Activated CD8-positive, alpha-beta memory T cell treated with anti-CD3 and anti-CD28 coated beads for 1 hour (primary cell): ENCODE measurements around the gene KCNQ1.

Experiments used
- DNase-seq, 2 donors: peaks; one replicate each; pipeline ENCODE4 v3.0.0-alpha.2; 2020; ENCODE audit warnings: low read depth in 1 of 2; ENCODE audit errors: extremely low read depth in 1 of 2

KCNQ1 gene

DNA sequence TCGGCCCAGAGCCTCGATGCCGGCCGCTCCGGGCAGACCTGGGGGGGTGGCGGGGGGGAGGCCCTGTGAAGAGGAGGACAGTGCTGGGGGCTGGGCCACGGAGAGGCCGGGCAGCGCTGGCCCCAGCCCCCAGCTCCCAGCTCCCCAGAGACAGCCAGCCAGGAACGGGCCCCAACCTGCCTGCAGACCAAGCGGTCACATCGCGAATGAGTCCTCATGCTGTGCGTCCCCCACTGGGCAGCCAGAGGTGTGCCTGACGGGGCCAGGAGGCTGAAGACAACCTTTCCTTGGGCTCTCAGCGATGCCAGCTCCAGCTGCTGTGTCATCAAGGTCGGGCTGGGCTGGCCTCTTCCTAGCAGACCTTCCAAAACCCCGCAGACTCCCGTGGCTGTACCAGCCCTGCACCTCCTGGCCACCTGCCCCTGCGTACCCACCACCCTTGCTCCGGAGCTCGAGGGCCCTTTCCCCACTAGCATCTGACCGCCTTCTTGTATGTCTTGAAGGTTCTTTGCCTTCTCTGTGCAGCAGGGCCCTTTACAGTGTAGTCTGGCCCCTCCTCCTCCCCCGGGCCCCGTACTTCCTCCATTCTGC lies 352.4 kb downstream of the KCNQ1 start:
- no peak for DNase-seq

DNA sequence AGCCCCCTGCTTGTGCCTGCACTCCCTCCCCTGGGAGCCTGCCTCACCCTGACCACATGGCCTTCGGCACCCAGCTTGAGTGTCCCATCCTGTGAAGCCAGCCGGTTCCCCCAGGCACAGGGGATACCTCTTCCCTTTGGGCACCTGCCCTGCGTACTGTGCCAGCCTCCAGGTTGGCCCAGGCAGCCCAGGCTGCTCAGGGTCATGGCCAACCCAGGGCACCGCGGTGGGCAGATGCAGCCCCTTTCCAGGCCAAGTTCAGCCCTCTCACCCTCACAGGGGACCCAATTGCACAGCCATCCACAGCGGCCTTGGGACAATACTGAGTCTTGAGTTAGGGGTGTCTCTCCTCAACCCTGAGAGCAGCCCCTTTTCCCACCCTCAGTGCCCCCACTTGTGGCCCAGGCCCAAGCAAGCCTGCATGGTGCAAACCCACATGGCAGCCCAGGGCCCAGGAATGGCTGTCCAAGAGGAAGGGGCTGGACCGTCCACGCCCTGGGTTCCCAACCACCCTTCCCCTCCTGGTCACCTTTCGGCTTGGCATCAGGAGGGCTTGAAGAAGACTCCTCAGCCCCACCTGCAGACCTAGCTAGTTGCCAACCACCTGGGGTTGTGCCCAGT lies 353.0 kb downstream of the KCNQ1 start:
- no peak for DNase-seq

DNA sequence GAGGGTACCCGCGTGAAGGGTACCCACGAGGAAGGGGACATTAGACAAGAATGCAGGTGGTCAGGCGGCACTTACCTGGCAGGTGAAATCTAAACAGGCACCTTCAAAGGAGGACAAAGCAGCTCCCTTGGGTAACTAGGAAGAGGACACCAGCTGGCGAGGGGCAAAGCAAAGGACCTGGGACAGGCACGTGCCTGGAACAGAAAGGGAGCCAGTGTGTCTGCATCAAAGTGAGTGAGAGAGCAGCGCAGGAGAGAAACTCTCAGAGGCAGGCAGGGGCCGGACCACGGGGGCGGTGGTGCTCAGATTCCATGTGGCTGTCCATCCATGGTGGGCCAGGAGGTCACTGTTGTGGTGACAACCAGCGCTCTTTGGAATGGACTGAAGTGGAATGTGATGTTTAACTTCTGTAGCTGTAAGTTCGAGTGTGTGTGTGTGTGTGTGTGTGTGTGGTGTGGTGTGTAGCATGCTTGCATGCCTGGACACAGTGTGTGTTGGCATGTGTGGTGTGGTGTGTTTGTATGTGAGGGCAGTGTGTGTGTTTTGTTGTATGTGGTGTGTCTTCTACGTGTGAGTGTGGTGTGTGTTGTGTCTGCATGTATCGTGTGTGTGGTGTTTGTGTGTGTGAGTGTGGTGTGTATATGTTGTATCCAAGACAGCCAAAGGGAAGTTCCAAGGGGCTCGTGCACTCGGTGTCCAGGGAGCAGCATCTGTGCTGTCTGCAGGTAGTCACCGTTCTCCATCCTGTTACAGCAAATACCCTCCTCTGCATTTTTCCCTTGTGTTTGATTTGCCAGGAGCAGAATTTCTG lies 354.3 kb downstream of the KCNQ1 start:
- no peak for DNase-seq

DNA sequence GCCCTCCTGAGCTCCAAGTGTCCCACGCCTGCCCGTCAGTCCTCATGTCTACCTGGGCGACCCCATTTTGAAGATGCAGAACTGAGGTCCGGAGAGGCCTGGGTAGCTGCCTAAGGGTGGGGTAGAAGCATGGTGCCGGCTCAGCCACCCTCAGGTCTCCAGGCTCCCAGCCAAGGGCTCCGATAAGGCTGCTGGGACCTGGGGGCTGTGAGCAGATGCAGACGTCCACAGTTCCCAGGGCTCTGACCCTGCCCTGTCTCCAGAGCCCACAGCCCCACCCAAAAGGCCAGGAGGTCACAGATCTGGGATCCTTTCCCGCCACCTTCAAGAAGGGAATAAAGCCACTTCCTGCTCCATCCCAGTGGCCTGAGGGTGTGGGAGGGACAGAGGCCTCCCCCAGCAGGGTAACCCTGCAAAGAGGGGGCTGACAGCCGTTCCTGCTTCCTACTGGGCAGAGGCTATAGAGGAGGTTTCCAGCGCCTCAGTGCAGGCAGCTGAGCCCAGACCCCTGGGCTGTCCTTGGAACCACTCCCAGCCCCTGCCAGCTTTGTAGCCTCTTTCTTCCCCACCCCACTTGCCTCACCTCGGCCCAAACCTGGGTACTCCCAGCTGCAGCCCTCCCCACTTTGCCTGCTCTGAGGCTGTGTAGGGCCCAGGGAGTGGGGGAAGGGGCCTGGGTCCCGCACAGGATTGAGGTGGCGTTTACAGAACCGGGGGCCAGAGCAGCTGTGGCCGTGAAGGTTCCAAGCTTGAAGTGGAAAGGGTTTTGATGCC lies 355.3 kb downstream of the KCNQ1 start:
- DNase-seq, result no peak

DNA sequence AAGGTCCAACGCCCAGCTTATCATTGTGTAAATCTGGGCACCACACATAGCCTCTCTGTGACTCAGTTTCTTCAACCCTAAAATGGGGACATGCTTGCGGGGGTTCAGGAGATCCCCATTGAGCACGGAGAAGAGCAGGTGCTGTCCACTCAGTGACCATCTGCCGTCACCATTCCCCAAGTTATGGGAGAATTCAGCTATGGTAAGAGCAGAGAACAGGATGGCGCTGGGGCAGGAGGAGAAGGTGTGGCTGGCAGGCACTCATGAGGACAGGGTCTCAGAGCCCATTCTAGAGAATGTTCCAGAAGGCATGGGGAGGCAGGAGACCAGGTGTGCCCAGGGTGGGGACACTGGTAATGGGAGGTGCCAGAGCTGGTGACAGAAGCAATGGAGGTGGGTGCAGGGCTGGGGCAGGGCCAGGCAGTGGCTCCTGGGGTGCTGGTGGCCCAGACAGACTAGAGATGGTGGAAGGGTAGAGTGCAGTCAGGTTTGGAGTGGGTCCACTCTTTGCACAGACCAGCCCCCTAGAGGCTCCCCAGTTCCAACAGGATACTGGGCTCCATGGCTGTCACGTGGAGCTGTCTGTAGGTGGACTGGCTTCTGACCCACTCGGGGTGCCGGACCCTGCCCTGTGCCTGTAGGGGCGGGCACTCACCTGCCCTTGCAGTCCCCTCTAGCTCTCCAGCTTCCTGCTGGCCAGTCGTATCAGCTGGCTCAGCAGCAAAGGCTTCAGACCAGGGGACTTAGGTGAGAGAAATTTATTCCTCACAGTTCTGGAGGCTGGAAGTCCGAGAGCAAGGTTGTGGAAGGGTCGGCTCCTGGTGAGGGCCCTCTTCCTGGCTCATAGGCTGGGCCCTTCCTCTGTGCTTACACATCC lies 356.1 kb downstream of the KCNQ1 start:
- DNase-seq, result no peak

DNA sequence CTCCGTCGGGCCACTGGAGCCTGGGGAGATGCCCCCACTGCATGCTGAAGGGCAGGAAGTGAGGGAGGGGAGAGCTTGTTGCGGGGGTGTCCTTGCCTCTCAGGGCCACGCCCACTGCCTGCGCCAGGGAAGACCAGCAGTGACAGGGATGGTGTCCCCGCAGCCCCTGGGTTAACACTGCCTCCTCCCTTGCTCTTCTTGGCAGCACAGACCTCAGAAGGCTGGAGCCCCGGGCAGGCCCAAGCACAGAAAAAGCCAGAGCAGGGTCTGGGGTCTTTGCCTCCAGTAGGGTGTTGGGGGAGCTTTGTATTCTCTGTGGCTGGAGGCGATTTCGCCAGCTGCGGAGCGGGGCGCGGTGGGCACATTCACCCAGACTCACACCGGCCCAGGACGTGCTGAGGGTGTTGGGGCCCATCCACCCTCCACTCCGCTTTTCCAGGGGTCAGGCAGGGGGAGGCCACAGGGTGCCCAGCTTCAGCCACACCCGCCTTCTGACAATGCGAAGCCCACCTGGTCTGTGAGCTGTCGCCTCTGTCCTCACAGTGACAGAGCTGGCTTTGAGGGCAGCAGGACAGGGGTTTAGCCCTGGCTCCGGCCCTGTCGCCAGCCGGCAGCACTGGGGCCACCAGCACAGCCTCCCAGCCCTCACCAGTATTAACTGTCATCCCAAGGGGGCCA lies 357.0 kb downstream of the KCNQ1 start:
- DNase-seq, result no peak

DNA sequence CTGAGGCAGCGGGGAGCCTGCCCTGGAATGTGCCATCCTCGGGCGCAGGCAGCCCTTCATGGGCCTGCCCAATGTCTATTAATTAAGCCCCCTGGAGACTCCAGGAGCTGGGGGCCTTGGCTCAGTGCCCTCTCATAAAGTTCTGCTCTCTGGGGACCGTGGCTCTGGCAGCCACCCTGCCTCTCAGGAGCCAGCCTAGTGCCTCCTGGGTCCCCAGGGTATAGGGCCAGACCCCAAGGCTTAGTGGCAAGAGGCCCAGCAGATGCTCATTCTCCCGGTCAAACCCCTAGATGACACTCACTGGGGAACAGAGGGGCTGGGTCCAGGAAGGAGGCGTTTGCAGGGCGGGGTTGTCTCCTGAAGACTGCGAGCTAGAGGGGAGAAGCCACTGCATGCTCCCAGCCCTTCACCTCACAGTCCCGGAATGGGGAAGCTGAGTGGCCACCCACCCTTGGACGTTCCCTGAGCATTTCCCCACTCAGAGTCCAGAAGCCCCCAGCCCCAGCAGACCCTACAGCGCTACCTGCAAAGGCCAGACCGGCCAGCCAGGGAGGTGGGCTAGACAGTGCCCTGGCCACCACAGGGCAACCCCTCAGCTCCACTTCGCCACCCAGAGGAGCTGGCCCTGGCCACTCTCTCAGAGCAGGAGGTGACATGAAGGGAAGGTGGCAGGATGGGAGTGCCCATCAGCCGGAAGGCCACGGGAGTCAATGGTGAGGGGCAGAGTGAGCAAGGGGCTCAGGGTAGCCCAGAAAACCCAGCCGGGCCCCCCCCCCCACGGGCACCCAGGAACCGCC lies 357.8 kb downstream of the KCNQ1 start:
- no peak for DNase-seq

DNA sequence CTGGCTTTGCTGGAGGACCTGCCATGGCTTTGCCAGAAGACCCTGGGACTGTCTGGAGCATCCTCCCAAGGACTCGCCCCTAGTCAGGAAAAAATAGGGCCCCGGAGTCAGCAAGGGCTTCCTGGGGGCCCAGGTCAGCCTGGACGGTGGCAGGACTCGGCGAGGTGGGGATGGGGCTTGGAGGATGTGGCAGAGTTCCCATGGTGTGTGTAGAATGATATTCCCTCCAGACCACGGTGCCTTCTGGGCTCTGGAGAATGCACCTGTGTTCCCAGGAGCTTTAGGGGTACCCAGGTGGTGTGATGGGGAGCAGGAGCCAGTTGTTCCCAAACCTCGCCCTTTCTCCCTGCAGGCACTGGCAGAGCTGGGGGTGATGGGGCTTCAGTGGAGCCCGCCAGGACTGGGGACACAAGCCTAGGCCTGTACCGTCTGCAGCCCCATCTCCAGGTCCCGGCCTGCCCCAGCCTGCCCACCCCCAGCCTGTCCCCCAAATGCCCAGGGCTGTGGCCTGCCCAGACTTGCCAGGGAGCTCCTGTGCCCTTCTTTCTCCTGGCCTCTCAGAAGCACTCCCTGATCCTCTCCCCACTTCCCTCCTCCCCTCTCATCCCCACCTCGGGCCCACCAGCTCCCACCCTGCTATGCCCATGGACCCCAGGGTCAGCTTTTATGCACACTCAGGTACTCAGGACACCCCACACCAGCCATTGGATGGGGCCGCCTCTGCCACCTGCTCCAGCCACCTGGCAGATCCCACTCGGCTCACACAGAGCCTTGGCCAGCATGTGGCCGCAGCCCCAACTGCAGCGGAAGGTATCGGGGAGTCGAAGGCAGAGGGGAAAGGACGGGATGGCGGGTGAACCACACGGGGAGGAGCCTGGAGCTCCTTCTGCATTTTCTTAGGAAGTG lies 358.6 kb downstream of the KCNQ1 start:
- DNase-seq, result no peak

DNA sequence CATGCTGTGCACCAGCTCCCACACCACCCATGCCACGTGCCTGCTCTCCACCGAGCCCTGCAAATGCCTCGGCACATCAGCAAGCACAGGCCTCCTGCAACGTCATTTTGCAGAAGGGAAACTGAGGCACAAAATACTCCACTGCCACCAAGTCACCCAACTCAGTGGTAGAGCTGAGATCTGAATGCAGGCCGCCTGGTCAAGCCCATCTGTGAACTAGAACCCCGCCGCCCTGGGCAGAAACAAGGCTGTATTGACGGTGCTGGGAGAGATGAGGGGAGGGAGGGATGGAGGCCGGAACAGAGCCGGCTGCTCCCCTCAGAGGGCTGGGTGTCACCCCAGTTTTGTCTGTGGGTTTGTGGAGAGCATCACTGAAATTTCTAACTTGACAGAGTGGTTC lies 359.4 kb downstream of the KCNQ1 start:
- no peak for DNase-seq

DNA sequence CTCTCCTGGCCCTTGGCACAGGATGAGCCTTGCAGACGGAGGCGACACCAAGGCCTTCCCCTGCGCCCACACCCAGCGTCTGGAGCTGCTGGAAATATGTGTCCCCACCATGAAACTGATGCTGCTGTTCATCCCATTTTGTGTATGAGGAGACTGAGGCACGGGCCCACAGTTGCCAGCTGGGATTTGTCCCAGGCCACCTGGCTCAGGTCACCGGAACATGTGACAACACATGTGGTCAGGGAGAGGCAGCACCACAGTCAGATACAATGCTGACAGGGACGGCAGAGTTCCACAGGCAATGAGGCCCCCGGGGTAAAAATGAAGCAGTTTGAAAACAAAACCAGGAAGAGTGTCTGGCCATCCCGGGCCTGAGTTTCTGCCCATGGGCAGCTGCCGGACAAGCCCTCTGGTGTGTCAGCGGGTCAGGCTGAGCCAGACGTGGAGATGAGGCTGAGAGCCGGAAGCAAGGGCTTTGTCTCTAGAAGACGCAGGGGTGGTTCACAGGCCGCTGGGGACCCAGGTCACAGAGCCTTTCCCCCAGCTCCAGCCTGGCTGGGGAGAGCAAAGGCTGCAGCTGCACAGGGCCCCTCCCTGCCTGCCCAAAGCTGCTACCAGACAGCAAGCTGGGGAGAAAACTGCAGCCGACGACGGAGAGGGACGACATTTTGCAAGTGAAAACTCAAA lies 360.0 kb downstream of the KCNQ1 start:
- DNase-seq, result no peak

DNA sequence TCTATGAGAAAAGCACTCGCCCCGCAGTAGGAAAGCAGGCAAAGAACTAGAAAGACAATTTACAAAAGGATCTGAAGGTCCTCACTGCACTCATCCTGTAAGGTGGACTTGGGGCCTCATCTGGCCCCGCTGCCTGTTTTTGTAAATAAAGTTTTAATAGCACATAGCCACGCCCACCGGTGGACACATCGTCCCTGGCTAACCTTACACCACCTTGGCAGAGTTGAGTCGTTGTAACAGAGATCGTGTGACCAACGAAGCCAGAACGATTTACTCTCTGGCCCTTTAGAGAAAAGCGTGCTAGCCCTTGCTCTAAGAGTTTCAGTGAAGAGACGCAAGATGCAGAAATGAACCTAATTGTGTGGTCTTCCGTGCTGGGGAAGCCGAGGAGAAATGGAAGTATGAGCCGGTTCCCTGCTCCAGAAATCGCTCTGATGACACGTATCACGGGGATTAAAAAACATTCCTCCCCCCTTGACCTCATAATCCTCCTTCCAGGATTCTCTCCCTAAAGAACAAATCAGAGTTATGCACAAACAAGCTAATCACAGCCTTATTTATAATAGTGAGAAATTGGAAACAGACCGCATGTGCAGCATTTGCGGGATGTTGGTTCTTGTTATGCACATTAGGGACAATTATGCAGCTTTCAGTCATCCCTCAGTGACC lies 360.7 kb downstream of the KCNQ1 start:
- no peak for DNase-seq

DNA sequence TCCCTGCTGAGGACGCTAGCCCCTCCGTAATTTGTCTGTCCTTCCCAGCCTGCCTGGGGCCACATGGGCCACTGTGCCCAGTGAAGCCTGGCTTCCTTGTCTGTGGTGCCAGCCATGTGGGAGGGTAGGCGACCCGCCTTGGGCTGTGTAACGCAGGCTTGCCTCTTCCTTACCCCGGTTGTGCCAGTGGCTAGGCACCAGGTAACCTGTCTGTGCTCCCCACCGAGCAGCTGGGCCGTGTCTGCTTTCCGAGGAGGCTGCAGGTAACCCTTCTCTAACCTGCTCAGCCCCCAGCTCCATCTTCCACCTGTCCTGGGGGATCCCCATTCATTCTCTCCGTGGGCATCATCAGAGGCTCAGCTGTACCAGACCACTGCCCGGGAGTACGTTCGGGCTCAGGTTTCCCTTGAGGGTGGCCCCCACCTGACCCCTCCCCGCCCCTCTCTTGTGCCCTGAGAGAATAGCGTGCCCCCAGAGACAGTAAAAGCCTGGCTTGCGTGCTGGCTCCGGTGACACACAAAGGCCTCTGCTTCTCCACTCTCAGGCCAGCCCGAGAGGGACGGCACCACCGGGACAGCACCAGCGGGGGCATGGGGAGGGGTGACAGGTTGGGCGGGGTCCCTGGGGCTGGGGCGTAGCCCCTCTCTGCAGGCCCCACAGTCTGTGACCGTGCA lies 361.7 kb downstream of the KCNQ1 start:
- DNase-seq, result no peak

DNA sequence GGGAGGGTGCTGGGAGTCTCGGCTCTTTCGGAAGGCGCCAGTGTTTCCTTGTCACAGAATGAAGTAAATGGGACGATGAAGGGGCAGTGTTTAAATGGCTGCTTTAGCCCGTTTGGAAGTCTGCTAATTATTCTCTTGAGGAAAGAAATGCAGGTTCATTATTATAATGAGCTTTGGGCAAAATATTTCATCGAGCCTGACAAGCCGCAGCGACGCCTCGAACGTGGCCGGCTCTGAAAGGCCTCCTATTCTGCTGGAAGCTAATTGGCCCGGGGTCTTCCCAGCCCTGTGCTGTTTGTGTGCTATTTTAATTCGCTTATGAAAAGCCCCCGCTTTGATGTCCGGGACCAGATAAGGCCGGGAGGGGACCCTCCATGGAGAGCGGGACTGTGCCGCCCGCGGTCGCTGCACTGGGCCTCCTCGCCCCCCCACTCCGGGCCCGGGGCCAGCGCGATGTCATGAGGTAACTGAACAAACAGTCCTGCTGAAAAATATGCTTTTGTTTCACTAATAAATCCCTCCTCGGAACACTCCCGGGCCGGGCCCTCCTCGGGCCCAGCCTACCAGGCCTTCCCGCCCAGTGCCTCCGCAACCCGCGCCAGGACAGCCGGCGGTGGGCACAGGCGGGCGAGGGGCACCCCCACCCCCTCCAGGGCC lies 362.3 kb downstream of the KCNQ1 start:
- DNase-seq, result no peak

DNA sequence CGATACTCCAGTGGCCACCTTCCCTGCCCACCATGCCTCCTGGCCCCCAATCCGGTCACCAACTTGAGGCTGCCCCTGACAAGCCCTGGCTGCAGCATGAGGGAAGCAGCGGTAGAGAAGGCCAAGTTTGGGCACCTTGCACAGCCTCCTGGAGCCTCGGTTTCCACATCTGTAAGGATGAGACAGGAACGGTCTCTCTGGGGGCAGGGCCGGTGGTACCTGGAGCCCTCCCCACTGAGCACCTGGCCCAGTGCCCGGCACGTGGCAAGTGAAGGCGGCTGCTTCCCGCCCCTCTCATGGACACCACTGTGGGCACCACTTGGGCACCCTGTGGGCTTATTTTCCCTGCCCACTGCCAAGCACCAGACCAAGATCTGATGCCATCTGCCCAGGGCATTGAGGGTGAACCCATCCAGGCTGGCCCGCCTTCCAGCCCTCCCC lies 363.0 kb downstream of the KCNQ1 start:
- no peak for DNase-seq

DNA sequence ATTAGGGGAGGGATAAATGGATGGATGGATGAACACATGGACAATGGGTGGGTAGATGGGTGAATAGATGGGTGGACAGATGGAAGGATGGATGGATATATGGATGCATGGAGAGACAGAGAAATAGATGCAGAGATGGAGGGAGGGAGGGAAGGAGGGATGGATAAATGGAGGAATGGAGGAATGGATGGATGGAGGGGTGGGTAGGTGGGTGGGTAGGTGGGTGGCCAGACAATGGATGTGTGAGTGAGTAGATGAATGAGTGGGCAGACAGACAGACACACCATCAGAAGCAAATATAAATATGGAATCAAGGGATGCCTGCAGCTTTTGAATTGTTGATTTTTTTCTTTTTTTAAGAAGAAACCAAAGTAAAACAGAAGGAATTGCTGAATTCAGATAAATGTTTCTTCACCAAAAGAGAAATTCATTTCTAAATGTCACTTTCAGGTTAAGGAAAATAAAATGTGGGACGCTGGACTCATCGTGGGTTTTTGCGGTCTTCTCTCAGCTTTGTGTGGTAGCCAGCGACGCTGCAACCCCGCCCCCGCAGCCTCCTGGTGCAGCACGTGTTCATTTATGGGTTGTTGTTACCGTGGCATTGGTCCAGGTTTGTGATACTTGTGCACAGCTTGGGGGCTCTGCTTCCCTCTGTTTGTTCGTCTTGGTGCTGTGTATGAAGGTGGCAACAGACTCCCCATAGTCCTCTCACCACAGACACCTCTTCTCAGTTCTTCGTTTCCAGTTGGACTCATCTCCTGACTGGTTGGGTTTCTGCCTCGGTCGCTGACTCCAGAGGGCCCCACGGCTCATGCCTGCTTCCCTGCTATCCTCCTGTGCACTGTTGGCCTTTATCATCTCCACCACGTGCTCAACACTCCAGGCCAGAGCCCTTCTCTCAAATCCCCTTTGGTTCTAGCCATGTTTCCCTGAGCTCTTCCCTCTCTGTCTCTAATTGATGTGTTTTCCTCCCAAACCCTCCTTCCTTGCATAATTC lies 364.3 kb downstream of the KCNQ1 start:
- no peak for DNase-seq
